Skeletal muscle satellite cell (primary cell): ENCODE data around the gene CTSW.
A peak's percentile ranks its signal among the peaks of the same experiment; 100 is the strongest.

ENCODE experiments used
- H3K27me3 ChIP-seq: 2 replicates; pipeline ENCODE4 v1.7.0; 2013; ENCODE audit warnings: low read length; ENCODE audit not compliant: control insufficient read depth, insufficient read depth
- H3K36me3 ChIP-seq: 2 replicates; pipeline ENCODE4 v1.7.0; 2013; ENCODE audit warnings: mild to moderate bottlenecking, control low read depth, low read length; ENCODE audit not compliant: insufficient read depth
- H3K4me1 ChIP-seq: 2 replicates; pipeline ENCODE4 v1.7.0; 2013; ENCODE audit warnings: low read length; ENCODE audit not compliant: control insufficient read depth, insufficient read depth
- H3K4me2 ChIP-seq: 2 replicates; pipeline ENCODE4 v1.7.0; 2013; ENCODE audit warnings: mild to moderate bottlenecking, low read length
- H3K4me3 ChIP-seq: 2 replicates; pipeline ENCODE4 v1.7.0; 2013; ENCODE audit warnings: low read length
- H3K9ac ChIP-seq: 2 replicates; pipeline ENCODE4 v1.7.0; 2013; ENCODE audit warnings: mild to moderate bottlenecking, low read depth, low read length, moderate library complexity
- H3K9me3 ChIP-seq: replicated peaks from 2 replicates; pipeline ENCODE4 v1.7.0; 2013; ENCODE audit warnings: mild to moderate bottlenecking, control low read depth, low read length

CTSW gene

GRCh38 chr11:65857500-65857852, 22.2 kb upstream of the CTSW start:
- peaks cover 58% of the 10 kb centered on the region for H3K36me3 ChIP-seq
- peak overlapping the region; percentile 95 for H3K4me2 ChIP-seq
- H3K27me3 ChIP-seq: no peaks in the 10 kb centered on the region
- no peaks in the 10 kb centered on the region for H3K9me3 ChIP-seq
- H3K4me1 ChIP-seq: peaks cover 39% of the 10 kb centered on the region
- H3K9ac ChIP-seq: peak overlapping the region; percentile 97
- H3K4me3 ChIP-seq: peak overlapping the region; percentile 89

DNA sequence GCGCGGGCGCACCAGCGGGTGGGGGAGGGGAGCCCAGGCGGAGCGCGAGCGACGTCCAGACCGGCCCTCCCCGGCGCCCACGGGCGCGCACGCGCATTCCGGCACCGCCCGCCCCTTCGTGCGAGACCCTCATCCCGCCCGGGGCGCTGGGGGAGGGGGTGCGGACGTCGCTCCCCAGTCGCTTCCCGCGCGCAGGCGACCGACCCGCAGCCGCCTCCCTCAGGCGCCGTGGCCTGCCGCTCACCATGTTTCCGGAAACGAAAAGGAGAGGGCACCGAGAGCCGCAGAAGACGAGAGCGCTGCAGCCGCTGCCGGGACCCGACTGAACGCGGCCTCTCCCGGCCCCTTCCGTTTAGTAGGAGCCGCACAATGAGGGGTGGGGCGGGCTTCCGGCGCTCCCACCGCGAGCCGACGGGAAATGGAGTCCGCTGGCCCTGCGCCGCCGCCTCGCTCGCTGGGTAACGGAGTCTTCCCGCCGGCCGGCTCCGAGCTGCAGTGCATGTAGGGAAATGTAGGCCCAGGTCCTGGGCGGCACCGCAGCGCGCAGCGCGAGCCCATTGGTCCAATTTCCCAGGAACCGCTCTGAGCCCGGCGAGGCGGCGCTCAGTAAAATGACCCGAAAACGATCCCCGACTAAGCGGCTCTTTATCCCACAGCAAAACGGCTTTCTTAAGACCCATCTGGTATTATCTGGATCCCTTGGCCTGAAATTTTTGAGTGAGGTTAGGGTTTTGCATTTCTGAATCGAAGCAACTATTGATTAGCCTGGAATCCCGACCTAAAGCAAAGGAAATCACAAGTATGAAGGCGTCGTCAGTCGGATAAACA, 21.6 kb upstream of the CTSW start, which contains the start of gene CFL1:
Gene CFL1 (minus strand): TSS at position 328 of the 828 bp plus-strand sequence. CDS start 81 bp downstream, at position 247.
- Histone ChIP-seq H3K36me3 (peaks cover 58% of the 10 kb centered on the region), H3K27me3 (no peaks in the 10 kb centered on the region), H3K4me2 (peak within 1 kb of the TSS; percentile 95), H3K4me1 (peaks cover 44% of the 10 kb centered on the region), H3K9ac (peak within 1 kb of the TSS; percentile 97), H3K9me3 (no peaks in the 10 kb centered on the region), H3K4me3 (peak within 1 kb of the TSS; percentile 96)

- H3K36me3 ChIP-seq: peaks cover 58% of the 10 kb centered on the region
- H3K4me2 ChIP-seq: peak overlapping the region; percentile 83
- peak overlapping the region; percentile 96 for H3K4me3 ChIP-seq
- peaks cover 47% of the 10 kb centered on the region for H3K4me1 ChIP-seq
- peak overlapping the region; percentile 97 for H3K9ac ChIP-seq
- no peaks in the 10 kb centered on the region for H3K9me3 ChIP-seq
- no peaks in the 10 kb centered on the region for H3K27me3 ChIP-seq
These were observed 21.0 kb upstream of the CTSW start for GRCh38 chr11:65858681-65859087.

DNA sequence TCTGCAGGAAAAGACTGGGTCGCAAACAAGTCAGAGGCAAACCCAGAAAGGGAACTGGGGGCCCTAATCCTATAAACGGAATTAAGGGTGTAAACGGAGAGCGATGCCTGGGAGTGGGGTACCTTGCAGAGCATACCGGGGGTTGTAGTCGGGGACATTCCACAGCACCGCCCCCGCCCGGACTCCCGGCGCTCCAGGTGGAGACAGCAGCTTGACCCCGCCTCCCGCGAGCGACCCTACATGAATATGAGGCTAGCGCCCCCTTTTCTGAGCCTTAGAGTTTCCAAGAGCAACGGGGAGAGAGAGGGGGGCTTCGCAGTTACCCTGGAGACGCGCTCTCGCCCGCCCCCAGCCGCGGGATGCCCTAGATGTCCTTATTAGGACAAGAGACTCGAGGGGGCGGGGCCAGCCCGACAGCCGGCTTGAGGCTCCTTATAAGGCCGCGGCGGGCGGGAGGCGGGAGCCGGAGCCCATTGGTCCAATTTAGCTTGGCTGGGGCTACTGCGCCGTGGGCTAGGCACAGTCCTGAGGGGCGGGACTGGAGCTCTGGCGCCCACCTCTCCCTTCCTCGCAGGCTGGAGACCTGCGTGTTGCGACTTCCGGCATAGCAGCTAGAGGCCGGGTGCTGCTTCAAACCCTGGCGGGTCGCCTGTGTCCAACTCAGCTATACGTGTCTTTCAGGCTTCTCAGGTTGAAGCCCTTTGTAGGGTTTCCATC, 20.4 kb upstream of the CTSW start:
- Histone ChIP-seq H3K4me1 (peaks cover 45% of the 10 kb centered on the region), H3K27me3 (no peaks in the 10 kb centered on the region), H3K36me3 (peaks cover 58% of the 10 kb centered on the region), H3K4me2 (peak overlapping the region; percentile 83), H3K9ac (peak overlapping the region; percentile 97), H3K9me3 (no peaks in the 10 kb centered on the region), H3K4me3 (peak overlapping the region; percentile 96)

- Histone ChIP-seq H3K36me3 (peaks cover 58% of the 10 kb centered on the region), H3K4me2 (peak overlapping the region; percentile 83), H3K9me3 (no peaks in the 10 kb centered on the region), H3K4me3 (peak overlapping the region; percentile 96), H3K4me1 (peaks cover 42% of the 10 kb centered on the region), H3K9ac (peak overlapping the region; percentile 97), H3K27me3 (no peaks in the 10 kb centered on the region)
These were observed 19.8 kb upstream of the CTSW start for GRCh38 chr11:65859812-65860277.

- peak within 1 kb of the TSS; percentile 83 for H3K4me2 ChIP-seq
- peaks cover 36% of the 10 kb centered on the region for H3K4me1 ChIP-seq
- peak within 1 kb of the TSS; percentile 96 for H3K4me3 ChIP-seq
- no peaks in the 10 kb centered on the region for H3K27me3 ChIP-seq
- H3K9ac ChIP-seq: peak within 1 kb of the TSS; percentile 97
- H3K9me3 ChIP-seq: no peaks in the 10 kb centered on the region
- peaks cover 58% of the 10 kb centered on the region for H3K36me3 ChIP-seq
These were observed 19.1 kb upstream of the CTSW start, which contains the start of gene MUS81 for GRCh38 chr11:65860278-65861164. Gene MUS81, plus strand, starts transcription at chr11:65860433. Its CDS starts 321 bp downstream, at chr11:65860754.

DNA sequence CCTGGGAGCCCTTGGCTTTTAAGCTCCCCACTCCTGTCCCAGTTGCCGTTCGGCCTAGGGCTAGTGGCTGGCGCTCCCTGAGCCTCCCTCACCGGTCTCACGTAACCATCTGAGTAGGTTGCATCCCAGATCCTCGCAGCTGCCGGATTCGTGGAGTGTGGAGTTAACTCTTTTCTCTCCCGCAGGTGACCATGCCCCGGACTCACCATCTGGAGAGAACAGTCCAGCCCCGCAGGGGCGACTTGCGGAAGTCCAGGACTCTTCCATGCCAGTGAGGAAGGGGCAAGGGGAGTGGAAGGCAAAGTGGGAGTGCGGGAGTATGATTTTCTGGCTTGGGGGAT, 18.5 kb upstream of the CTSW start:
- Histone ChIP-seq H3K27me3 (no peaks in the 10 kb centered on the region), H3K4me2 (peak overlapping the region; percentile 83), H3K36me3 (peaks cover 58% of the 10 kb centered on the region), H3K9ac (peak overlapping the region; percentile 97), H3K4me3 (peak overlapping the region; percentile 96), H3K9me3 (no peaks in the 10 kb centered on the region), H3K4me1 (peaks cover 30% of the 10 kb centered on the region)

DNA sequence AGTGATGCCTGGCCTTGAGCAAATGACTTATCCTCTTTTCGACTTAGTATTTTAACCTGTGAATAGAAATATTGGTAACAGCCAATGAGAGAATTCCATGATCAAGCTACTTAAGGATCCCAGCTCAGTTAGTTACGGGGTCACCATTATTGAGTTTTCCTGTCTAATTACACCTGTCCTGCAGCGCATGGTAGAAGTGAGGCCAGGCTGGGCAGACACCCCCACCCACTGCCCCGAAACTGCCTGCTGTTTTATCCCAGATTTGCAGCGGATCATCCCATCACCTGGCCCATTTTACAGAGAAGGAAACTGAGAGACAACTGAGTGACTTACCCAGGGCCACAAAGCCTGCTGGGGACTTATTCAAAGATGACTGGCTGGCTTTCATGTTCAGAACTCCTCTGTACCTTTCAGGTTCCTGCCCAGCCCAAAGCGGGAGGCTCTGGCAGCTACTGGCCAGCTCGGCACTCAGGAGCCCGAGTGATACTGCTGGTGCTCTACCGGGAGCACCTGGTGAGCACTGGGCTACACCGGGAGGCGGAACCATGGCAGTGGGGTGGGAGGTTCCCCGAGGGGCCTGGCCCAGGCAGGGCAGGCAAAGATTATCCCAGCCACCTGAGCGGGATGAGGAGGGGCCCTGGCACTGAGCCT, 18.0 kb upstream of the CTSW start:
- Histone ChIP-seq H3K27me3 (no peaks in the 10 kb centered on the region), H3K36me3 (peaks cover 55% of the 10 kb centered on the region), H3K9ac (peak overlapping the region; percentile 97), H3K4me3 (peak overlapping the region; percentile 96), H3K4me2 (peak overlapping the region; percentile 83), H3K4me1 (peaks cover 27% of the 10 kb centered on the region), H3K9me3 (no peaks in the 10 kb centered on the region)

- Histone ChIP-seq H3K4me1 (peaks cover 27% of the 10 kb centered on the region), H3K36me3 (peaks cover 56% of the 10 kb centered on the region), H3K4me2 (peak overlapping the region; percentile 83), H3K27me3 (no peaks in the 10 kb centered on the region), H3K9me3 (no peaks in the 10 kb centered on the region), H3K4me3 (peak overlapping the region; percentile 96), H3K9ac (peak overlapping the region; percentile 97)
These were observed 17.4 kb upstream of the CTSW start for GRCh38 chr11:65862191-65862735.
